Hepatocyte (in vitro differentiated cells): ENCODE results near the gene PKIB. TPM values are rescaled to one million over a fixed set of nuclear protein-coding genes. Genes with fewer than 3 reads are reported as not detected.
A peak's percentile ranks its signal among the peaks of the same experiment; 100 is the strongest.

Experiments used
- DNase-seq: peaks from one replicate; pipeline ENCODE4 v3.0.0-alpha.2; 2016; ENCODE audit warnings: low spot score
- H2AFZ ChIP-seq: fragments of 200-600 bp; sonication (generic); 2 replicates; pipeline ENCODE4 v1.6.0; 2016; ENCODE audit warnings: antibody characterized with exemption, mild to moderate bottlenecking
- H3K27ac ChIP-seq: fragments of 200-600 bp; sonication (generic); 2 replicates; pipeline ENCODE4 v1.5.1; 2016; ENCODE audit warnings: mild to moderate bottlenecking
- H3K27me3 ChIP-seq: fragments of 200-600 bp; sonication (generic); 2 replicates; pipeline ENCODE4 v1.6.1; 2016
- H3K36me3 ChIP-seq: fragments of 200-600 bp; sonication (generic); replicated peaks from 2 replicates; pipeline ENCODE4 v1.5.1; 2016; ENCODE audit warnings: low read depth; ENCODE audit not compliant: insufficient read depth
- H3K4me1 ChIP-seq: fragments of 200-600 bp; sonication (generic); 2 replicates; pipeline ENCODE4 v1.5.1; 2016; ENCODE audit warnings: mild to moderate bottlenecking, moderate library complexity; ENCODE audit not compliant: insufficient read depth
- H3K4me2 ChIP-seq: fragments of 200-600 bp; sonication (generic); 2 replicates; pipeline ENCODE4 v1.6.0; 2016
- H3K4me3 ChIP-seq: fragments of 200-600 bp; sonication (generic); 2 replicates; pipeline ENCODE4 v1.5.1; 2016; ENCODE audit warnings: mild to moderate bottlenecking
- H3K79me2 ChIP-seq: fragments of 200-600 bp; sonication (generic); 2 replicates; pipeline ENCODE4 v1.6.0; 2017; ENCODE audit warnings: mild to moderate bottlenecking
- H3K9me2 ChIP-seq: fragments of 200-600 bp; sonication (generic); replicated peaks from 2 replicates; pipeline ENCODE4 v1.6.0; 2017; ENCODE audit warnings: mild to moderate bottlenecking; ENCODE audit not compliant: insufficient read depth
- H3K9me3 ChIP-seq: fragments of 200-600 bp; sonication (generic); 2 replicates; pipeline ENCODE4 v1.5.1; 2016; ENCODE audit warnings: low read depth, mild to moderate bottlenecking
- H4K20me1 ChIP-seq: fragments of 200-600 bp; sonication (generic); 2 replicates; pipeline ENCODE4 v1.6.0; 2016; ENCODE audit warnings: mild to moderate bottlenecking; ENCODE audit not compliant: insufficient read depth, poor library complexity, severe bottlenecking
- CTCF ChIP-seq: fragments of 200-600 bp; sonication (generic); IDR thresholded peaks from 2 replicates; pipeline ENCODE4 v1.5.1; 2016; ENCODE audit warnings: antibody characterized with exemption, mild to moderate bottlenecking; ENCODE audit not compliant: poor library complexity
- EZH2 ChIP-seq: fragments of 200-600 bp; sonication (generic); IDR thresholded peaks from 2 replicates; pipeline ENCODE4 v1.6.1; 2016; ENCODE audit warnings: antibody characterized with exemption, mild to moderate bottlenecking, borderline replicate concordance
- EZH2phosphoT487 ChIP-seq: fragments of 200-600 bp; sonication (generic); IDR thresholded peaks from one replicate; pipeline ENCODE4 v1.6.1; 2018; ENCODE audit warnings: antibody characterized with exemption, mild to moderate bottlenecking, low read depth, moderate library complexity; ENCODE audit not compliant: unreplicated experiment, severe bottlenecking
- WGBS: methylation state at CpG from one replicate; pipeline ENCODE4 v1.1.6; 2016; ENCODE audit warnings: low lambda C conversion rate; ENCODE audit errors: missing lambda C conversion rate; 5-methylcytosine and 5-hydroxymethylcytosine counted together
- polyA plus RNA-seq: library from polyadenylated mRNA; unstranded; fragments of >200 nt; fragmentation: Nextera tagmentation; extraction: Ambion mirVana; gene quantifications from 2 replicates; pipeline ENCODE4 v1.2.1, GENCODE V29; 2016
- small RNA-seq: library from RNA; depleted of rRNA; stranded (forward); fragments of <200 nt; gene quantifications from one replicate; pipeline ENCODE3, GENCODE V24; 2014
- total RNA-seq: library from RNA; depleted of rRNA; stranded (reverse); fragments of >200 nt; gene quantifications from 2 replicates; pipeline ENCODE4 v1.2.3, GENCODE V29; 2014

Gene PKIB
- total and polyA plus RNA-seq, 2 experiments from 2014 or later = 73.8 to 144 TPM

- Histone ChIP-seq H3K9me2 (no peaks in the 10 kb centered on the region), H4K20me1 (no peaks in the 10 kb centered on the region), H3K79me2 (no peaks in the 10 kb centered on the region), H3K4me3 (no peak overlapping the region), H2AFZ (no peak overlapping the region), H3K36me3 (no peaks in the 10 kb centered on the region), H3K27ac (peak overlapping the region; percentile 10), H3K27me3 (no peaks in the 10 kb centered on the region), H3K4me2 (peak overlapping the region; percentile 48), H3K9me3 (no peaks in the 10 kb centered on the region), H3K4me1 (peaks cover 21% of the 10 kb centered on the region)
- DNase-seq = peak; percentile 20
- WGBS = 9% methylated on average over 1 of the region's 1 CpG
- TF ChIP-seq CTCF = peak; percentile 11
- TF ChIP-seq EZH2 = no peak
- TF ChIP-seq EZH2phosphoT487 = no peak
Measured at GRCh38 chr6:122770835-122771601, 160.8 kb downstream of the PKIB start.

GRCh38 chr6:122772724-122773415 is 162.7 kb downstream of the PKIB start:
- Histone ChIP-seq H3K27me3 (no peaks in the 10 kb centered on the region), H3K9me2 (no peaks in the 10 kb centered on the region), H2AFZ (no peak overlapping the region), H3K79me2 (no peaks in the 10 kb centered on the region), H4K20me1 (no peaks in the 10 kb centered on the region), H3K36me3 (no peaks in the 10 kb centered on the region), H3K4me3 (no peak overlapping the region), H3K4me2 (peak overlapping the region; percentile 13), H3K4me1 (peaks cover 21% of the 10 kb centered on the region), H3K27ac (peak overlapping the region; percentile 58), H3K9me3 (no peaks in the 10 kb centered on the region)
- TF ChIP-seq EZH2phosphoT487 (no peak), EZH2 (no peak), CTCF (no peak)
- 54% methylated on average over 3 of the region's 3 CpGs for WGBS
- DNase-seq = peak; percentile 28

Small RNA genes within 50 kb of the gene (small RNA-seq; reads per million reads assigned to genes)
- not detected for gene RN7SL564P

Other genes with a start within 250 kb of the PKIB start
- gene HSF2, start 210.8 kb upstream of the PKIB start, total RNA-seq = 36.8 and 37.9 TPM in 2 replicates
- 14.5 and 17.5 TPM in 2 replicates for gene HSF2, start 210.8 kb upstream of the PKIB start, polyA plus RNA-seq
- gene SERINC1, start 138.6 kb upstream of the PKIB start, total RNA-seq = 226 and 240 TPM in 2 replicates
- gene SERINC1, start 138.6 kb upstream of the PKIB start, polyA plus RNA-seq = 165 and 169 TPM in 2 replicates
- gene FABP7, start 169.3 kb downstream of the PKIB start, total RNA-seq = 0.24 and 0.60 TPM in 2 replicates
- gene FABP7, start 169.3 kb downstream of the PKIB start, polyA plus RNA-seq = 0.96 TPM in 1 of 2 replicates, not detected in the other
- 124 and 126 TPM in 2 replicates for gene SMPDL3A, start 178.9 kb downstream of the PKIB start, total RNA-seq
- gene SMPDL3A, start 178.9 kb downstream of the PKIB start, polyA plus RNA-seq = 104 and 115 TPM in 2 replicates